MM.1S (cell line): Measurements from ENCODE around the gene HDAC9.

Source experiments
- DNase-seq: peaks from one replicate; pipeline ENCODE4 v3.0.0-alpha.2; 2015
- H2AFZ ChIP-seq: fragments of 300-600 bp; sonication (generic); 2 replicates; pipeline ENCODE4 v1.6.0; 2016; ENCODE audit warnings: antibody characterized with exemption, low read length
- H3F3A ChIP-seq: fragments of 300-600 bp; sonication (generic); 2 replicates; pipeline ENCODE4 v1.6.1; 2016; ENCODE audit warnings: mild to moderate bottlenecking, antibody characterized with exemption, low read length, moderate library complexity, mixed read lengths; ENCODE audit not compliant: insufficient read depth
- H3K27ac ChIP-seq: fragments of 300-600 bp; sonication (generic); 2 replicates; pipeline ENCODE4 v1.5.1; 2016; ENCODE audit warnings: mild to moderate bottlenecking, low read length
- H3K27me3 ChIP-seq: fragments of 300-600 bp; sonication (generic); replicated peaks from 2 replicates; pipeline ENCODE4 v1.6.0; 2016; ENCODE audit warnings: low read length; ENCODE audit not compliant: insufficient read depth
- H3K36me3 ChIP-seq: fragments of 300-600 bp; sonication (generic); replicated peaks from 2 replicates; pipeline ENCODE4 v1.6.1; 2016; ENCODE audit warnings: mild to moderate bottlenecking, low read length, mixed read lengths; ENCODE audit not compliant: insufficient read depth
- H3K4me1 ChIP-seq: fragments of 300-600 bp; sonication (generic); 2 replicates; pipeline ENCODE4 v1.6.1; 2016; ENCODE audit warnings: low read length, mixed read lengths
- H3K4me2 ChIP-seq: fragments of 300-600 bp; sonication (generic); 2 replicates; pipeline ENCODE4 v1.6.0; 2016; ENCODE audit warnings: low read depth, low read length
- H3K4me3 ChIP-seq: fragments of 300-600 bp; sonication (generic); 2 replicates; pipeline ENCODE4 v1.5.1; 2016; ENCODE audit warnings: low read length, mixed read lengths
- H3K79me2 ChIP-seq: fragments of 300-600 bp; sonication (generic); 2 replicates; pipeline ENCODE4 v1.6.1; 2016; ENCODE audit warnings: mixed run types, low read length, mixed read lengths
- H3K9ac ChIP-seq: fragments of 300-600 bp; sonication (generic); 2 replicates; pipeline ENCODE4 v1.6.1; 2016; ENCODE audit warnings: low read length, mixed read lengths
- H3K9me2 ChIP-seq: fragments of 300-600 bp; sonication (generic); replicated peaks from 2 replicates; pipeline ENCODE4 v1.6.1; 2016; ENCODE audit warnings: mild to moderate bottlenecking, low read length, mixed read lengths; ENCODE audit not compliant: insufficient read depth
- H3K9me3 ChIP-seq: fragments of 300-600 bp; sonication (generic); replicated peaks from 2 replicates; pipeline ENCODE4 v1.6.1; 2016; ENCODE audit warnings: mild to moderate bottlenecking, low read length, mixed read lengths; ENCODE audit not compliant: insufficient read depth
- H4K20me1 ChIP-seq: fragments of 300-600 bp; sonication (generic); 2 replicates; pipeline ENCODE4 v1.6.1; 2016; ENCODE audit warnings: mild to moderate bottlenecking, low read length, moderate library complexity, mixed read lengths; ENCODE audit not compliant: insufficient read depth
- EZH2 ChIP-seq: fragments of 300-600 bp; sonication (generic); optimal IDR thresholded peaks from 2 replicates; pipeline ENCODE3; 2017; ENCODE audit warnings: low read depth, mild to moderate bottlenecking, antibody characterized with exemption, low read length, mixed read lengths
- EZH2phosphoT487 ChIP-seq: fragments of 300-600 bp; sonication (generic); IDR thresholded peaks from 2 replicates; pipeline ENCODE4 v1.6.1; 2018; ENCODE audit warnings: antibody characterized with exemption, low read length
- TF ChIP-seq, protein P1 (sequence below): fragments of 300-600 bp; sonication (generic); IDR thresholded peaks from 2 replicates; pipeline ENCODE4 v1.5.1; 2016; ENCODE audit warnings: antibody characterized with exemption, low read length, mixed read lengths

The HDAC9 gene

DNA sequence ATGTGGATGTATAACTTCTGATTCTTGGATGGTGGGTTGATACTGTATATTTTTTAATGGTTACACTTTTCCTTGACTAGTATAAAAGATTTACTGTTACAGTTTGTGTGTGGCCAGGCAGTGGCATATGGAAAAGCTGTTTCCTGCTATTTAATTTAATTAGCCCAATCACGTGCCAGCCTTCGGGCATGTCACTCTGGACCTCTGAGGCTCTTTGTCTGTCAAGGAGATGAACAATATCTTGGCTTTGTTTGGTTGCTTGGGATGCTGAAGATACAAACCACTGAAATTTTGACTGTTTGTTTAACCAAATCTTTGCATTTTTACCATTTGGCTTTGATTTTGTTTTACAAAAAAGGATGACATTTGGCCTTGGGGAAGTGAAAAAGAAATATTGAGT lies 185.0 kb downstream of the HDAC9 start:
- H3K4me2 ChIP-seq: no peak overlapping the region
- H3K79me2 ChIP-seq: no peaks in the 10 kb centered on the region
- H3K36me3 ChIP-seq: no peaks in the 10 kb centered on the region
- no peaks in the 10 kb centered on the region for H3K4me1 ChIP-seq
- no peaks in the 10 kb centered on the region for H3F3A ChIP-seq
- H3K4me3 ChIP-seq: no peak overlapping the region
- H4K20me1 ChIP-seq: no peaks in the 10 kb centered on the region
- no peak overlapping the region for H3K9ac ChIP-seq
- H3K27me3 ChIP-seq: no peaks in the 10 kb centered on the region
- H2AFZ ChIP-seq: no peak overlapping the region
- no peak for TF ChIP-seq EZH2
- TF ChIP-seq, protein P1, sequence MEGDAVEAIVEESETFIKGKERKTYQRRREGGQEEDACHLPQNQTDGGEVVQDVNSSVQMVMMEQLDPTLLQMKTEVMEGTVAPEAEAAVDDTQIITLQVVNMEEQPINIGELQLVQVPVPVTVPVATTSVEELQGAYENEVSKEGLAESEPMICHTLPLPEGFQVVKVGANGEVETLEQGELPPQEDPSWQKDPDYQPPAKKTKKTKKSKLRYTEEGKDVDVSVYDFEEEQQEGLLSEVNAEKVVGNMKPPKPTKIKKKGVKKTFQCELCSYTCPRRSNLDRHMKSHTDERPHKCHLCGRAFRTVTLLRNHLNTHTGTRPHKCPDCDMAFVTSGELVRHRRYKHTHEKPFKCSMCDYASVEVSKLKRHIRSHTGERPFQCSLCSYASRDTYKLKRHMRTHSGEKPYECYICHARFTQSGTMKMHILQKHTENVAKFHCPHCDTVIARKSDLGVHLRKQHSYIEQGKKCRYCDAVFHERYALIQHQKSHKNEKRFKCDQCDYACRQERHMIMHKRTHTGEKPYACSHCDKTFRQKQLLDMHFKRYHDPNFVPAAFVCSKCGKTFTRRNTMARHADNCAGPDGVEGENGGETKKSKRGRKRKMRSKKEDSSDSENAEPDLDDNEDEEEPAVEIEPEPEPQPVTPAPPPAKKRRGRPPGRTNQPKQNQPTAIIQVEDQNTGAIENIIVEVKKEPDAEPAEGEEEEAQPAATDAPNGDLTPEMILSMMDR: no peak
- TF ChIP-seq EZH2phosphoT487: no peak
- no peak overlapping the region for H3K27ac ChIP-seq
- no peaks in the 10 kb centered on the region for H3K9me2 ChIP-seq
- H3K9me3 ChIP-seq: no peaks in the 10 kb centered on the region
- no peak for DNase-seq

DNA sequence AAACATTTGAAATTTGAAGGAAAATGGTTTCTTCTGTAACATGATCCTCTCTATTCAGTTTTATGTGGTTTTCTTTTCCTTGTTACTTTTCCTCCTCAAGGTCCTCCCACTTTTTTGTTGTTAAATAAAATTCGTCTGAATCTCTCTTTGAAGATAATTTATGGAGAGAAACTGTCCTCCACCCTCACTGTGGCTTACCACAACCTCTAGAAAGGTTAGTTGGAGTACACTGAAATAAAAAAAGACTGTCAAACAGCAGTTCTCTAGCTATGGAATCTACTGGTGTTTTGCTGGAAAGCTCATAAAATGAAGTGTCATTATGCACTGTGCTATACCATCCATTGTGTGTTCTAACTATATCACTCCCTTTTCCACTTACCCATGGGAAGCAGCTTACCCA lies 189.4 kb downstream of the HDAC9 start:
- no peak overlapping the region for H3K4me3 ChIP-seq
- no peaks in the 10 kb centered on the region for H3K9me3 ChIP-seq
- no peak for DNase-seq
- no peaks in the 10 kb centered on the region for H4K20me1 ChIP-seq
- no peaks in the 10 kb centered on the region for H3F3A ChIP-seq
- H3K4me1 ChIP-seq: no peaks in the 10 kb centered on the region
- no peaks in the 10 kb centered on the region for H3K9me2 ChIP-seq
- no peak overlapping the region for H2AFZ ChIP-seq
- no peaks in the 10 kb centered on the region for H3K79me2 ChIP-seq
- no peak overlapping the region for H3K27ac ChIP-seq
- no peaks in the 10 kb centered on the region for H3K27me3 ChIP-seq
- TF ChIP-seq EZH2phosphoT487: no peak
- TF ChIP-seq, protein P1: no peak
- TF ChIP-seq EZH2: no peak
- no peak overlapping the region for H3K9ac ChIP-seq
- H3K4me2 ChIP-seq: no peak overlapping the region
- H3K36me3 ChIP-seq: no peaks in the 10 kb centered on the region

DNA sequence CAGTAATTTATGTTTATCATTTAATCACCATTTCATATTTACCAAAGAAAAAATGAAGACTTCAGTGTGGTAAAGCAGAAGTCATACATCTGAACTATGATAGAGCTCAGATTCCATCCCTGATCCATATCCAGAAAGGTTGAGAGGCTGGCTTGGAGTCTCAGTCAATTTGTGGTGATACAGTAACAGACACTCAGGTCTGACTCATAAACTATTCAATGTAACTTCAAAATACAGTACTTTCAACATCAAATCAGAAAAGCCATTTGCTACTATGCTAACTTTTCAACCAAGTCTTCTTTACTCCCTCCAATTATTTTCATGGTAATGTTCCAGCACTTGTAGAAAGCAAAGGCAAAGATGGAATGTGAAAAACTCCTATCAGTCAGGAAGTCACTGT lies 190.4 kb downstream of the HDAC9 start:
- Histone ChIP-seq H3K79me2 (no peaks in the 10 kb centered on the region), H3K4me1 (no peaks in the 10 kb centered on the region), H3K9me3 (no peaks in the 10 kb centered on the region), H3K27ac (no peak overlapping the region), H3K9ac (no peak overlapping the region), H3K4me3 (no peak overlapping the region), H2AFZ (no peak overlapping the region), H3K4me2 (no peak overlapping the region), H3K36me3 (no peaks in the 10 kb centered on the region), H4K20me1 (no peaks in the 10 kb centered on the region), H3K9me2 (no peaks in the 10 kb centered on the region), H3K27me3 (no peaks in the 10 kb centered on the region), H3F3A (no peaks in the 10 kb centered on the region)
- no peak for TF ChIP-seq EZH2
- TF ChIP-seq, protein P1: no peak
- TF ChIP-seq EZH2phosphoT487: no peak
- DNase-seq: no peak

DNA sequence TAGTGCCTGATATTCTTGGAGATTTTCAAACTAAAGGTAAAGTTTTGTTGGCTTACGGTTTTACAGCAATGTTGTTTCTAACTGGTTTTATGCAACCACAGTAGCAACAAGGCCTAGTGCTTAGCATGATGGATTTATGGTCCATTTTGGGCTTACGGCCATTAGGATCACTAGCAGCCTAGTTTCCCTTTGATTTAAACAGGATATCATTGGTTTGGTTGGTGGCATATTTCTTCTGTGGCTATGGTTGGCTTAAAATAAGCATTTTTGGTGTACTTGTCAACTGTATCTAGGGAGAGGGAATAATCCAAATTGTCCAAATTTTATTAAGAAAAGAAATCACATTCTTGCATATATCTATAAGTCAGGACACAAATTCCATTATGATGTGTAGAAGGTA lies 194.0 kb downstream of the HDAC9 start:
- Histone ChIP-seq H3K79me2 (no peaks in the 10 kb centered on the region), H4K20me1 (no peaks in the 10 kb centered on the region), H3K4me1 (no peaks in the 10 kb centered on the region), H3K9ac (no peak overlapping the region), H3K4me3 (no peak overlapping the region), H3F3A (no peaks in the 10 kb centered on the region), H3K9me3 (no peaks in the 10 kb centered on the region), H2AFZ (no peak overlapping the region), H3K27me3 (no peaks in the 10 kb centered on the region), H3K27ac (no peak overlapping the region), H3K36me3 (no peaks in the 10 kb centered on the region), H3K4me2 (no peak overlapping the region), H3K9me2 (no peaks in the 10 kb centered on the region)
- DNase-seq: no peak
- no peak for TF ChIP-seq EZH2
- no peak for TF ChIP-seq EZH2phosphoT487
- TF ChIP-seq, protein P1: no peak
